GM20431 (cell line): Measurements from ENCODE around the gene OR8A1.
"Not testable (repeated sequence)": the region's sequence is repeated elsewhere in the genome, so short reads cannot be mapped to it uniquely, and the experiment has no call there.

ENCODE experiments used
- in situ Hi-C: fragments of 300-500 bp; cut with MseI, MboI; formaldehyde crosslinking; loops from one replicate; pipeline ENCODE4 v1.15.0; 2020; ENCODE audit warnings: low sequenced_read_pairs; ENCODE audit not compliant: unreplicated experiment

OR8A1 gene

GRCh38 chr11:124586238-124586860 lies 16.6 kb downstream of the OR8A1 start:
- in situ Hi-C loops = loop anchor here (10.0 to 25.0 kb wide), 2 partner anchors 172 to 499 kb away; no protein-coding TSS in a partner anchor

- in situ Hi-C loops = loop anchor here (25.0 kb wide), 1 partner anchor 504 kb away; no protein-coding TSS in a partner anchor
These were observed 21.6 kb downstream of the OR8A1 start for GRCh38 chr11:124591430-124591829.

GRCh38 chr11:124592627-124593026 lies 22.8 kb downstream of the OR8A1 start:
- in situ Hi-C loops = loop anchor here (25.0 kb wide), 1 partner anchor 505 kb away; no protein-coding TSS in a partner anchor

- in situ Hi-C loops = loop anchor here (25.0 kb wide), 1 partner anchor 508 kb away; no protein-coding TSS in a partner anchor
These were observed 25.5 kb downstream of the OR8A1 start for GRCh38 chr11:124595302-124595701.

- in situ Hi-C loops = loop anchor here (25.0 kb wide), 1 partner anchor 510 kb away; no protein-coding TSS in a partner anchor
These were observed 27.8 kb downstream of the OR8A1 start for GRCh38 chr11:124597626-124598025.

GRCh38 chr11:124600621-124601320 lies 31.0 kb downstream of the OR8A1 start:
- in situ Hi-C loops = no loop called here

GRCh38 chr11:124602193-124602592 lies 32.4 kb downstream of the OR8A1 start:
- in situ Hi-C loops = no loop called here

- in situ Hi-C loops = not testable (repeated sequence)
These were observed 32.9 kb downstream of the OR8A1 start for GRCh38 chr11:124602723-124603122.

- in situ Hi-C loops = no loop called here
These were observed 35.9 kb downstream of the OR8A1 start for GRCh38 chr11:124605719-124606118.

- in situ Hi-C loops = no loop called here
These were observed 38.4 kb downstream of the OR8A1 start for GRCh38 chr11:124608147-124608546.

- in situ Hi-C loops = no loop called here
These were observed 40.5 kb downstream of the OR8A1 start for GRCh38 chr11:124610295-124610694.

GRCh38 chr11:124611064-124611463 lies 41.3 kb downstream of the OR8A1 start, which contains the start of gene PANX3:
PANX3 (plus strand) TSS chr11:124611428; CDS start chr11:124611557, 129 bp downstream.
- in situ Hi-C loops = no loop called here

GRCh38 chr11:124612045-124612444 lies 42.2 kb downstream of the OR8A1 start:
- in situ Hi-C loops = no loop called here

GRCh38 chr11:124612567-124613246 lies 42.9 kb downstream of the OR8A1 start:
- in situ Hi-C loops = no loop called here

GRCh38 chr11:124618863-124619262 lies 49.1 kb downstream of the OR8A1 start:
- in situ Hi-C loops = no loop called here
